Right renal pelvis (tissue), 4 donors: ENCODE measurements around the gene NPL. TPM values are rescaled to one million over a fixed set of nuclear protein-coding genes. Genes with fewer than 3 reads are reported as not detected.

Experiments
- DNase-seq, 4 donors: peaks; one replicate each; pipeline ENCODE4 v3.0.0-alpha.2; 2013; ENCODE audit warnings: low read depth in 4 of 4, low spot score in 3 of 4, missing footprints in 1 of 4
- polyA plus RNA-seq, 4 donors: library from polyadenylated mRNA; unstranded; fragments of 120-200 nt; gene quantifications; one replicate each; pipeline ENCODE4 v1.2.1, GENCODE V29; 2013; ENCODE audit not compliant: insufficient read length in 4 of 4

Gene NPL
- polyA plus RNA-seq, 4 donors = 5.8 to 10.5 (median 8.3) TPM

- DNase-seq = no peak
Observed at GRCh38 chr1:182855911-182856310, 66.3 kb downstream of the NPL start.

GRCh38 chr1:182857212-182857611 is 67.6 kb downstream of the NPL start:
- no peak for DNase-seq

GRCh38 chr1:182860658-182861057 is 71.1 kb downstream of the NPL start:
- no peak for DNase-seq

DNA sequence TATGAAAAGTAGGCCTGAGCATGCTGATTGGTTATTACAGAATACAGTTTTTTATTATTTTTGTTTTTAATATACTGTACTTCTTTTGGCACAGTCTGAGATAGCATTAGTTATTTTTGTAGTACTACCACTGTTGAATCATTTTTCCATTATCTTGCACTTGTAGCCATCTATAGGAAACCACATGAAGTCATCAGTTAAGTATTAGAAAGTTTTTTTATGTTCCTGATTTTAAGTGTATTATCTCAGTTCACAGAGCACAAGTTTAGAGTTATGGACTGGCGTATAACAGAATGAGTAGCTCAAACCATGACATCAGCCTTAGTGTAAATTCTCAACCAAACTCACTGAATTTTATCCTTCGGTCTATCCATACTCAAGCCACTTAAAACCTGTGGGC is 72.4 kb downstream of the NPL start:
- no peak for DNase-seq

GRCh38 chr1:182862827-182863226 is 73.3 kb downstream of the NPL start:
- DNase-seq = no peak

GRCh38 chr1:182863940-182864339 is 74.4 kb downstream of the NPL start:
- DNase-seq = no peak

- no peak for DNase-seq
Observed at GRCh38 chr1:182867861-182868260, 78.3 kb downstream of the NPL start.

DNA sequence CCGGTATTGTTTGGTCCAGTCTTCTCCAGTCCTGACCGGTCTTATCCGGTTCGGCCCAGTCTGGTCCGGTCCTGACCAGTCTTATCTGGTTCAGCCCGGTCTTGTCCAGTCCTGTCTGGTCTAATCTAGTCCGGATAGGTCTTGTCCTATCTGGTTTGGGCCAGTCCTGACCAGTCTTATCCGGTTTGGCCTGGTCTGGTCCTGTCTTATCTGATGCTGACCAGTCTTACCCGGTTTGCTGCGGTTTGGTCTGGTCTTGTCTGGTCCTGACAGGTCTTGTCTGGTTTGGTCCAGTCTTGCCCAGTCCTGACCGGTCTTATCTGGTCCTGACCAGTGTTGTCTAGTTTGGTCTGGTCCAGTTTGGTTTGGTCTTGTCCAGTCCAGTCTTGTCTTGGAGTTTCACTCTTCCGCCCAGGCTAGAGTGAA is 79.7 kb downstream of the NPL start:
- DNase-seq = no peak

- DNase-seq = no peak
Observed at GRCh38 chr1:182872881-182873280, 83.3 kb downstream of the NPL start.

DNA sequence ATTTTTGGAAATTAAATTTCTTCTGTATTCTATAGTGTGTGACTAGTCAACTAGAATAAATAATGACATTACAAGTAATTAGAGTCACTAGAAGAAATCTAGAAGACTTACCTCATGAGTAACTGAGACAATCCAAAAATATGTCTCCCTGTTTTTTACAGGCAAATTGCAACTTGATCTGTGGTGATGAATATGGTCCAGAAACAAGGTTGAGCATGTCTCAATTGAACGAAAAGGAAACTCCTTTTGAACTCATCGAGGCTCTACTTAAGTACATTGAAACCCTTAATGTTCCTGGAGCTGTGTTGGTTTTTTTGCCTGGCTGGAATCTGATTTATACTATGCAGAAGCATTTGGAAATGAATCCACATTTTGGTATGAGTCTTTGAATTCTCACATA is 86.3 kb downstream of the NPL start:
- no peak for DNase-seq

DNA sequence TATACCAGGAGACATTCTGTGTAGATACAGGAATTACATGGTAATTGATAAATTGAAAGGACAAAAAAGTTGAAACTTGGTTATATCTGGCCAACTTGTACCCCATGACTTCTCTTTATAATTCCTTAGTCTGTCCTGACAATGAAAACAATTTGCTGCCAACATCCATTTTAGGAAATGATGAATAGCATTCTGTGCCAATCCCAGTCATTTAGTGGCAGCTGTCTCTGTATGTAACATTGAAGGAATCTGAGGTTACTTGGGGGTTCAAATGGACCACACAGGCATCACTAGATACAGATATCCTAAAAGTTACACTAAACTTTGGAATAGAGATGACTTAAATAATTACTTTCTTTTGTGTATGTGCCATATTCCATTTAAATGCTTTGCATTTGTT is 87.8 kb downstream of the NPL start:
- no peak for DNase-seq

GRCh38 chr1:182877842-182878241 is 88.3 kb downstream of the NPL start:
- no peak for DNase-seq

Other genes starting within 250 kb of the NPL start
- gene RNASEL, start 200.5 kb upstream of the NPL start, polyA plus RNA-seq = 10 to 100 TPM in 3 of 4 donors, 1 to 10 TPM in 1; 8.4 to 13.6 (median 10.6) TPM
- gene RGS16, start 185.4 kb upstream of the NPL start, polyA plus RNA-seq = 1 to 10 TPM in 2 of 4 donors, under 1 TPM in 2; 0.87 to 2.4 (median 1.4) TPM
- gene RGS8, start 105.2 kb upstream of the NPL start, polyA plus RNA-seq = under 1 TPM in 2 of 4 donors, not detected in 2; 0.04 to 0.12 TPM
- 100 to 1,000 TPM; 258 to 281 (median 271) TPM for gene DHX9, start 49.6 kb downstream of the NPL start, polyA plus RNA-seq
- gene SHCBP1L, start 163.4 kb downstream of the NPL start, polyA plus RNA-seq = under 1 TPM; 0.33 to 0.50 (median 0.46) TPM
- 100 to 1,000 TPM; 269 to 303 (median 287) TPM for gene LAMC1, start 233.6 kb downstream of the NPL start, polyA plus RNA-seq